Lung (tissue), 12 donors: ENCODE results near the gene LRRC74A. TPM values are rescaled to one million over a fixed set of nuclear protein-coding genes. Genes with fewer than 3 reads are reported as not detected.
A peak's percentile ranks its signal among the peaks of the same experiment; 100 is the strongest.
"Not testable (repeated sequence)": the region's sequence is repeated elsewhere in the genome, so short reads cannot be mapped to it uniquely, and the experiment has no call there.

Experiments used
- ATAC-seq: fragments of 200-7000 bp; cut with Tn5 transposase; one replicate; pipeline ENCODE4 v1.9.1; 2020; ENCODE audit warnings: moderate number of reproducible peaks; ENCODE audit not compliant: insufficient read depth, low FRiP score
- DNase-seq, 3 donors: peaks; one replicate each; pipeline ENCODE4 v3.0.0-alpha.2; 2013 to 2017
- H3K27ac ChIP-seq, 2 donors: one replicate each; pipeline ENCODE4 v1.5.1; 2013; ENCODE audit warnings: mild to moderate bottlenecking in 2 of 2, moderate library complexity in 2 of 2, control low read depth in 1 of 2, inconsistent platforms in 1 of 2, low read depth in 1 of 2, low read length in 1 of 2
- H3K27me3 ChIP-seq, 3 donors: one replicate each; pipeline ENCODE4 v1.5.1; 2013; ENCODE audit warnings: low read length in 2 of 3; ENCODE audit not compliant: control insufficient read depth in 3 of 3, insufficient read depth in 3 of 3
- H3K36me3 ChIP-seq, 4 donors: one replicate each; pipeline ENCODE4 v1.5.1; 2013; ENCODE audit warnings: low read length in 4 of 4, mild to moderate bottlenecking in 1 of 4, moderate library complexity in 1 of 4; ENCODE audit not compliant: control insufficient read depth in 4 of 4, insufficient read depth in 4 of 4
- H3K4me1 ChIP-seq, 5 donors: one replicate each; pipeline ENCODE4 v1.5.1; 2013; ENCODE audit warnings: low read length in 5 of 5, mild to moderate bottlenecking in 2 of 5, moderate library complexity in 1 of 5; ENCODE audit not compliant: control insufficient read depth in 5 of 5, insufficient read depth in 5 of 5
- H3K4me3 ChIP-seq: one replicate; pipeline ENCODE4 v1.5.1; 2013; ENCODE audit warnings: mild to moderate bottlenecking, control low read depth, moderate library complexity
- H3K9ac ChIP-seq, 2 donors: one replicate each; pipeline ENCODE4 v1.5.1; 2013; ENCODE audit warnings: low read length in 2 of 2, control low read depth in 1 of 2; ENCODE audit not compliant: insufficient read depth in 1 of 2
- H3K9me3 ChIP-seq, 4 donors: one replicate each; pipeline ENCODE4 v1.5.1; 2013; ENCODE audit warnings: low read length in 3 of 4, mild to moderate bottlenecking in 1 of 4, moderate library complexity in 1 of 4; ENCODE audit not compliant: control insufficient read depth in 4 of 4, insufficient read depth in 3 of 4
- CTCF ChIP-seq: IDR thresholded peaks from 2 replicates; pipeline ENCODE4 v1.5.1; 2012; ENCODE audit warnings: mild to moderate bottlenecking; ENCODE audit errors: control extremely low read depth, extremely low read depth
- WGBS, 2 donors: extraction: QIAGEN DNeasy Blood & Tissue Kit; methylation state at CpG; one replicate each; pipeline ENCODE4 v1.1.7; 2013; 5-methylcytosine and 5-hydroxymethylcytosine counted together
- polyA plus RNA-seq, 2 donors: library from polyadenylated mRNA; stranded (reverse); fragments of 200-250 nt; gene quantifications; one replicate each; pipeline ENCODE4 v1.2.1, GENCODE V29; 2013
- total RNA-seq, 2 donors: library from RNA; depleted of rRNA in 1 of 2; stranded (reverse); fragments of >200 nt in 1 of 2; gene quantifications; one replicate each; pipeline ENCODE4 v1.2.1, GENCODE V29; 2014 to 2021
- donor health status: control.
- donor health status: control.
- donor health status: Bipolar disorder and iron deficiency.
- donor health status: healthy.
- donor health status: DM: yes; HTN: yes; CAD: no.

LRRC74A gene
- total and polyA plus RNA-seq, 4 donors: not detected

GRCh38 chr14:76887191-76887590 is 61.0 kb downstream of the LRRC74A start:
- ATAC-seq (no peak), DNase-seq (peak; percentile 47 to 86 (median 66))
- Histone ChIP-seq H3K9me3 (no peaks in the 10 kb centered on the region), H3K4me1 (peaks cover 4 to 20% (median 13%) of the 10 kb centered on the region in 5 donors), H3K27ac (no peak overlapping the region), H3K9ac (no peak overlapping the region), H3K36me3 (no peaks in the 10 kb centered on the region), H3K27me3 (no peaks in the 10 kb centered on the region), H3K4me3 (no peak overlapping the region)
- no peak for TF ChIP-seq CTCF
- WGBS, 2 donors: 52 to 71% methylated on average over 6 of the region's 6 CpGs

- H3K36me3 ChIP-seq: no peaks in the 10 kb centered on the region
- no peak overlapping the region for H3K4me3 ChIP-seq
- DNase-seq (no peak), ATAC-seq (no peak)
- 7 to 11% methylated on average over 1 of the region's 1 CpG for WGBS, 2 donors
- TF ChIP-seq CTCF: no peak
- H3K9ac ChIP-seq: no peak overlapping the region
- peaks cover 0 to 9% (median 4%) of the 10 kb centered on the region in 5 donors for H3K4me1 ChIP-seq
- no peak overlapping the region for H3K27ac ChIP-seq
- no peaks in the 10 kb centered on the region for H3K9me3 ChIP-seq
- no peaks in the 10 kb centered on the region for H3K27me3 ChIP-seq
Measured at GRCh38 chr14:76891391-76891790, 65.2 kb downstream of the LRRC74A start.

- WGBS, 2 donors: 87 to 91% methylated on average over 5 of the region's 5 CpGs
- Histone ChIP-seq H3K4me1 (peaks cover 0 to 4% (median 0%) of the 10 kb centered on the region in 5 donors), H3K4me3 (no peak overlapping the region), H3K36me3 (no peaks in the 10 kb centered on the region), H3K9me3 (no peaks in the 10 kb centered on the region), H3K9ac (no peak overlapping the region), H3K27me3 (no peaks in the 10 kb centered on the region), H3K27ac (no peak overlapping the region)
- ATAC-seq (no peak), DNase-seq (no peak)
- no peak for TF ChIP-seq CTCF
Measured at GRCh38 chr14:76894308-76894707, 68.1 kb downstream of the LRRC74A start.

- H3K27ac ChIP-seq, H3K4me3 ChIP-seq, H3K4me1 ChIP-seq, H3K36me3 ChIP-seq, DNase-seq, H3K9me3 ChIP-seq, H3K9ac ChIP-seq, ATAC-seq, H3K27me3 ChIP-seq: not testable (repeated sequence)
- WGBS, 2 donors: 92 to 93% methylated on average over 32 to 37 of the region's 37 CpGs
Measured at GRCh38 chr14:76898006-76898405, 71.8 kb downstream of the LRRC74A start.
